HG03558 (cell line): ENCODE results near the gene CHAF1A.

Source experiments
- ATAC-seq: cut with Tn5 transposase; IDR thresholded peaks from one replicate; pipeline ENCODE4 v1.9.1; 2021; ENCODE audit warnings: moderate number of reproducible peaks; ENCODE audit not compliant: unreplicated experiment; ENCODE audit errors: extremely low read depth

The CHAF1A gene, protein sequence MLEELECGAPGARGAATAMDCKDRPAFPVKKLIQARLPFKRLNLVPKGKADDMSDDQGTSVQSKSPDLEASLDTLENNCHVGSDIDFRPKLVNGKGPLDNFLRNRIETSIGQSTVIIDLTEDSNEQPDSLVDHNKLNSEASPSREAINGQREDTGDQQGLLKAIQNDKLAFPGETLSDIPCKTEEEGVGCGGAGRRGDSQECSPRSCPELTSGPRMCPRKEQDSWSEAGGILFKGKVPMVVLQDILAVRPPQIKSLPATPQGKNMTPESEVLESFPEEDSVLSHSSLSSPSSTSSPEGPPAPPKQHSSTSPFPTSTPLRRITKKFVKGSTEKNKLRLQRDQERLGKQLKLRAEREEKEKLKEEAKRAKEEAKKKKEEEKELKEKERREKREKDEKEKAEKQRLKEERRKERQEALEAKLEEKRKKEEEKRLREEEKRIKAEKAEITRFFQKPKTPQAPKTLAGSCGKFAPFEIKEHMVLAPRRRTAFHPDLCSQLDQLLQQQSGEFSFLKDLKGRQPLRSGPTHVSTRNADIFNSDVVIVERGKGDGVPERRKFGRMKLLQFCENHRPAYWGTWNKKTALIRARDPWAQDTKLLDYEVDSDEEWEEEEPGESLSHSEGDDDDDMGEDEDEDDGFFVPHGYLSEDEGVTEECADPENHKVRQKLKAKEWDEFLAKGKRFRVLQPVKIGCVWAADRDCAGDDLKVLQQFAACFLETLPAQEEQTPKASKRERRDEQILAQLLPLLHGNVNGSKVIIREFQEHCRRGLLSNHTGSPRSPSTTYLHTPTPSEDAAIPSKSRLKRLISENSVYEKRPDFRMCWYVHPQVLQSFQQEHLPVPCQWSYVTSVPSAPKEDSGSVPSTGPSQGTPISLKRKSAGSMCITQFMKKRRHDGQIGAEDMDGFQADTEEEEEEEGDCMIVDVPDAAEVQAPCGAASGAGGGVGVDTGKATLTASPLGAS

DNA sequence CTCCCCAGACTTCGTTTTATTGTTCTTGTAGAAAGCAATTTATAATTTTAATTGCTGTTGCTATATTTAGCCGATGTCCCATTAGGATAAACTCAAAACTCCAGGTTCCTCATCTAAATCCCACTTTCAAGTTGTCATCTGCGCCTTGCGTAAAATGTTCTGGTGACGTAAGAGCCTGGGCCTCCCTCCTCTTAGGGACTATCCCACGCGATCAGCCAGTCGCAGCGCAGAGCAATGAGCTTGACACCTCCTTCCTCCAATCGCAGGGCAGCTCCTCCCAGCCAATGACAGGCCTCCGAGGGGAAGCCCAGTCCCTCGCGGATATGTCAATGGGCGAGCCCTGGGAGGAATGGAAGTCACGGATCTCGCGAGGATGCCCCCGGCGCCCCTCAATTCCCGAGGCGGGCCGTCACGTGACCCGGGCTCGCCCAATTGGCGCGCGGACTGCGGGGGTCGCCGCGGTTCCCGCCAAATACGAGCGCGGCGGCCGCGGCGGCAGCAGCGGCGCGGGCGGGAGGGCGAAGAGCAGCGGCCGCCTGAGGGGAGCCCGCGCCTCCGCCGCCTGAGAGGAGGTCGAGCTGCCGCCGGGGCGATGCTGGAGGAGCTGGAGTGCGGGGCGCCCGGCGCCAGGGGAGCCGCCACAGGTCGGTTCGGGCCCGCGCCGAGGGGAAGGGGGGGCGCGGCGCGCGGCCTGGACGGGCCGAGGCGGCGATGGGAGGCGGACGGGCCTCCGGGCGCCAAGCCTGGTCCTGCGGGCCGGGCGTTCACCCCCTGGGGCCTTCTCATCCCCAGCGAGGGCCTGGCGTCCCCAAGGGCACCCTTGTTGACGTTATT lies at the start of gene CHAF1A:
Gene CHAF1A, plus strand, starts transcription at position 470 of the 834 bp plus-strand sequence. Its CDS starts 123 bp downstream, at position 593.
- ATAC-seq = peak; percentile 64

DNA sequence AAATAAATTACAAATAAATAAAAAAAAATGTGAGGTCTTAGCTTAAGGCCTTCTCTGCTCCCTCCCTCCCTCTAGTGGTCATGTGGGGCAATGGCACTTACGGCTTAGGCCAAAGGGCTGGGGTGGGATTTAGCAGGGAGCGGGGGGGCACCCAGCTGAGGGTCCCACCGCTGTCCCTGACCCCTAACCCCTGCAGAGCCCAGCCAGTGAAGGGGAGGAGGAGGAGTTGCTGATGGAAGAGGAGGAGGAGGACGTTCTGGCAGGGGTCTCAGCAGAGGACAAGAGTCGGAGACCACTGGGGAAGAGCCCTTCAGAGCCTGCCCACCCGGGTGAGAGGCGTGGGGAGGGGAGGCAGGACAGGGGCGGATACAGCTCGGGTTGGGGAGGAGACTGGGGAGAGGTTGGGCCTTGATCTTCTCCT lies 49.7 kb upstream of the CHAF1A start:
- ATAC-seq = no peak

DNA sequence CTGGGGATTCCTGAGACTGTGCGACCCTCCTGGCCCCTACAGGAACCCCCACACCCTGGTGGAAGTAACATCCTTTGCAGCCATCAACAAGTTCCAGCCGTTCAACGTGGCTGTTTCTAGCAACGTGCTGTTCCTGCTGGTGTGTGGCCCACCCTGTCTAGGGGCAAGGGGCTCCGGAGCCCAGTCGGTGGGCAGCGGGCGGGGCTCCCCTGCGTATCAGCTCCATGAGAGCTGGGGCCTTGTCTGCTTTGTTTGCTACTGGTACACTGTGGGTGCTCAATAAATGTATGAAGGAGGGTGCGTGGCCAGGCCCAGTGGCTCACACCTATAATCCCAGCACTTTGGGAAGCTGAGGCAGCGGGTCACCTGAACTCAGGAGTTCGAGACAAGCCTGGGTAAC lies 48.2 kb upstream of the CHAF1A start:
- ATAC-seq = no peak

DNA sequence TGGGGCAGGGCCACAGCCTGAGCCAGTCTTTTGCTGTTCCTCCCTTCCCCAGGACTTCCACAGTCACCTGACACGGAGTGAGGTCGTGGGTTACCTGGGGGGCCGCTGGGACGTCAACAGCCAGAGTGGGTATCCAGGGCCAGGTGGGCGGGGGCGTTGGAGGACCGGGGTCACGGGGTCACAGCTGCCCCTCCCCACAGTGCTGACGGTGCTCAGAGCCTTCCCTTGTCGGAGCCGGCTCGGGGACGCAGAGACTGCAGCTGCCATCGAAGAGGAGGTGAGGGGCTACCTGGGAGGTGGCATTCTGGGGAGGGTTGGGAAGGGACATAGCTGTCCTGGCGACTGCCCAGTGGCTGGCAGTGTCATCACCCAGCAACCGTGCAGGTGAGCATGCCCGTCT lies 47.5 kb upstream of the CHAF1A start:
- no peak for ATAC-seq

DNA sequence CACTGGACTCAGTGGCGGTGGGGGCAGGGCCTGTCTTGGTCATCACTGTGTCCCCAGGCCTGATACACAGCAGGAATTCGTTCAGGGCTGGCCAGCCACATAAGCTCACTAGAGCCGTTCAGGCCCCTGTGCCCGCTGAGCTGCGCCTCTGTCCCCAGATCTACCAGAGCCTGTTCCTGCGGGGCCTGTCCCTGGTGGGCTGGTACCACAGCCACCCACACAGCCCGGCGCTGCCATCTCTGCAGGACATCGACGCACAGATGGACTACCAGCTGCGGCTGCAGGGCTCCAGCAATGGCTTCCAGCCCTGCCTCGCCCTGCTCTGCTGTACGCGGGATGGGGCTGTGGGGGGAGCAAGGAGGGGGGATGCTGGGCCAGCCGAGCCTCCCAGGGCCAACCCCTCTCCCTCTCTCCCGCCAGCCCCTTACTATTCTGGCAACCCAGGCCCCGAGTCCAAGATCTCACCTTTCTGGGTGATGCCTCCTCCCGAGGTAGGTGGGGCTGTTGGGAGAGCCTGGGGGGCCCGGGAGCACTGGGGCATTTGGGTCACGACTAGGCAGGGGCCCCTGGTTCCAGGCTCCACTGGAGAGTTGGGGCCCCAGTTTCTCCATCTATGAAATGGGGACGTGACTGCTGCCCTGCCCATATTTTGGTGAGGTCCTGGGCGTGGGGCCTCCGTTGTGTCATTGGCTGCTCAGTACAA lies 45.2 kb upstream of the CHAF1A start:
- ATAC-seq = no peak

DNA sequence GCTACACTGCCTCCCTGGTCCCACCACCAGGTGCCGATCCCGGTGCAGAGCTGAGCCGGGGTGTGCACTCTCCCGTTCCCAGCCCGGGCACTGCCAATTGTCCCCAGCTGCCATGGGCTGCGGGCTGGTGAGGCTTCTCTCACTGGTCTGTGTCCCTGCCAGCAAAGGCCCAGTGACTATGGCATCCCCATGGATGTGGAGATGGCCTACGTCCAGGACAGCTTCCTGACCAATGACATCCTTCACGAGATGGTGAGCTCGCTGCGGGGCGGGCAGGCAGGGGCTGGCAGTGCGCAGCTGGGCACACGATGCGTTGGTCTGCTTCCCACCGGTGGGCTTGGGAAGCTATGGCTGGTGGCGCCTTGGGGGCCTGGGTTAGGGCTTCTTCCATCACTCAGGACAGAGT lies 44.5 kb upstream of the CHAF1A start:
- no peak for ATAC-seq

DNA sequence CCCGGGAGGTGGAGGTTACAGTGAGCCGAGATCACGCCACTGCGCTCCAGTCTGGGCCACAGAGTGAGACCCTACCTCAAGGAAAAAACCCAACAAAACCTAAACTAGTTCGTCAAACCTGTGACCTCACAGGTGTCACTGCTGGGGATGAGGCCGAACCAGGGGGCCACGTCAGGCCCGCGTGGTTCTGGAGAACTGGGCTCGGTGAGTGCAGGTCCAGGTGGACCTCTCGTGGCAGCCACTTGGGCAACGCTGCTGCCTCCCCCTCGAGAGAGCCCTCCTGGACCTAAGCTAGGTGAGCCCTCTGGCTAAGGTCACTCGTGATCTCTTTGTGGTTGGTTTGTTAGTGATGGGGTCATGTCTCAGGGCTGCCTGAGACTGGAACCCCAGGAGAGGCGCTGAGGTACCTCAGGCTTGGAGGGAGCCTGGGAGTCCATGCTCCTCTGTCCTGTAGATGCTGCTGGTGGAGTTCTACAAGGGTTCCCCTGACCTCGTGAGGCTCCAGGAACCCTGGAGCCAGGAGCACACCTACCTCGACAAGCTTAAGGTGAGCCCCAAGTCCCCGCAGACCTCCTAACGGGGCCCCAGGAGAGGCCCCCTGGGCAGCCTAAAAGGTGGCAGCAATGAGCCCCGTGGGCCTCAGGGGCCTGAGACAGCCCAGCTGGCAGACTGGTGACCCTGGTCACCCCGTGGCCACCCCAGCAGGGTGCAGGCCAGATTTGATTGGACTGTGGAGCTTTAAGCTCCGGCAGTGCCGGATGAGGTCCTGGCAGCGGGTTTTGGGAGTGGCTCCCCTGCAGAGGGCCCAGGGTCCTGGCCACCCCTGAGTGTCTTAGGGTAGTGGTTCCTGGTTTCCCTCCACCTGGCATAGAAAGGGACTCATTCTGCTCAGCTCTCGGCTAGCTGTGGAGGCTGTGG lies 43.5 kb upstream of the CHAF1A start:
- no peak for ATAC-seq

DNA sequence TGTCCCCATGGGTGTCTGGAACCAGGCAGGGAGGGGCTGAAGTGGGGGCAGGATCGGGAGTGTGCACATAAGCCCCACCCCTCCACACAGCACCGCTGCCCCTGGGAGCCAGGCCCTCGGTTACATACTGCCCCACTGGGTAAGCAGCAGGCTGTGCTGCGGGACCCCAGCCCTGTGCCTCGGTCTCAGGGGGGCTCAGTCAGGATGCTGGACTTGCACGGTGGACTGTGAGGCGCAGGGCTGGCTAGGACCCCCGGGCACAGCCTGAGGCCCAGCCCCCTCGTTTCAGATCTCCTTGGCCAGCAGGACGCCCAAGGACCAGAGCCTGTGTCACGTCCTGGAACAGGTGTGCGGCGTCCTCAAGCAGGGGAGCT lies 42.8 kb upstream of the CHAF1A start:
- no peak for ATAC-seq

DNA sequence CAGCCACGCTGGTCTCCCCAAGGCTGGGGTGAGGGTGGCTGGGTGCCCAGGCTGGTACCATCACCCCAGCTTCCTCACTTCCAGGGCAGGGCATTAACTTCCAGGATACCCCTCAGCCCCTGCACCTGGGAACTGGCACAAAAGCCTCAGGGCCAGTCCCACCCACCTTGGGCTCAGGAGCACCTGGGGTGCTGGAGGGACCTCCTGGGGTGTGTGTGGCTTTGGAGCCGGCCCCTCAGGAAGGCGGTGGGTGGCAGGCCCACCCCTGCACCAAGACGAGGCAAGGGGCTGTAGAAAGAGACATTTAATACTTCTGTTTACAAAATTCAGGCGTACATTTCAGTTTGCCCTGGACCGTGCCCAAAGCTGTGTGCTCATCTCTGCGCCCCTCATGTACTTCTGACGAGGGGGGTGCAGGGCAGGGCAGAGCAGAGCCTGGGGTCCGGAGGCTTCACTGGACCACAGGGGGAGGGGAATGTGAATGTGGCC lies 42.3 kb upstream of the CHAF1A start:
- no peak for ATAC-seq

DNA sequence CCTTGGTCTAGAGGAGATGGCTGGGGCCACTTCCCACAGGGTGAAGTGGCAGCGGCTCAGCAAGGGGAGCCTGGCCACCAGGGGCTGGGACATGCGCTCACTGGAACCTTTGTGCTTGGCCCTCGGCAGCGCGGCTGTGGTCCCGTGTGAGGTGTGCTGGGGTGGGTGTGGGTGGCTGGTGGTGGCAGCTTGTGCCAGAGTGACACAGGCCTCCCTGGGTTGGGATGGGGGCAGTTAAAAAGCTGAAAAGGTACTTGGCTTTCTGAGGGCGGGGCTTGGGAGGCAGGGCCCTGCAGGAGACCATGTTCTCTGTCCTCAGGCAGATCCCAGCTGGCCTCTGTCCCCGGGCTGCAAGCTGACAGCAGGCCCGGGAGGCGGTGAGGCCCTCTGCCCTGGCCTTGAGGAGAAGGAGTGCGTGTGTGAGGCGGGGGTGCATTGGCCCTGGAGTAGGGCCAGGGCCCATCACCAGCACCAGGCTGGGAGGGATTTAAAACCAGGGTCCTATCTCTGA lies 41.7 kb upstream of the CHAF1A start:
- ATAC-seq = no peak

DNA sequence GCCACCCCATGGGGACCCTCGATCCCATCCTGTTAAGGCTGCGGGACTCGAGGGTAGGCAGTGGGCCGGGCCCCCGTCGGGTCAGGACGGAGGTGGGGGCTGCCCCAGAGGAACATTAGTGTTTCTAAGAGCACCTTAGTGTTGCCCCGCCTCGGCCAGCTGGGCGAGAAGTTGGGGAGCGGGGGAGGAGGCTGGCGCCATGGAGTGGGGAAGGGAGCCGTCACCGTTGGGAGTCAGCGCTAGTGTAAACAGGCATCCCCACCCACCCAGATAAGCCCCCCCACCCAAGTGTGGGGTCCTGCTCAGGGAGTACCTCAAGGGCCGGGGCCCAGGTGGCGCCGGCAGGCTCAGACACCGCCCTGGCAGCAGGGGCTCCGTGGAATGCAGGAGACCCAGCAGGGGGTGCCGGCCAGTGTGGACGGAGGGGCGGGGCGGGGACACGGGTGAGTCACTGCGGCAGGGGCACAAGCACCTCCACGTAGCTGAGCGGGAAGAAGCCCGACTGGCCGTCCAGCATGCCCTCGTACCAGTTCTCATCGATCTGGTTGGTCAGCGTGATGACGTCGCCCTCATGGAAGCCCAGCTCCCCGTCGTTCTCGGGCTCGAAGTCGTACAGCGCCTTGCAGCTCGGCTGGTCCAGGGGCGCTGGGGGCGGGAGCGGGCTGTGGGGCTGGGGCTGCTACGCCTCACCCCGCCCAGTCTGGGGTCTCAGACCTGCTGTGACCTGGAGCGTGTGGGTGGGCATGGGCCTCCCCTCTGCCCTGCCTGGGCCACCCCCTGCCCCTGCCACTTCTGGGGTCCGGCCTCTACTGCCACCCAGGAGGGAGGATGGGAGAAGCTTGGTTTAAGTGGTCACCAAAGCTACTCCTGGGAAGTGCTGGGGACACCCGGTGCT lies 41.0 kb upstream of the CHAF1A start:
- ATAC-seq = no peak

DNA sequence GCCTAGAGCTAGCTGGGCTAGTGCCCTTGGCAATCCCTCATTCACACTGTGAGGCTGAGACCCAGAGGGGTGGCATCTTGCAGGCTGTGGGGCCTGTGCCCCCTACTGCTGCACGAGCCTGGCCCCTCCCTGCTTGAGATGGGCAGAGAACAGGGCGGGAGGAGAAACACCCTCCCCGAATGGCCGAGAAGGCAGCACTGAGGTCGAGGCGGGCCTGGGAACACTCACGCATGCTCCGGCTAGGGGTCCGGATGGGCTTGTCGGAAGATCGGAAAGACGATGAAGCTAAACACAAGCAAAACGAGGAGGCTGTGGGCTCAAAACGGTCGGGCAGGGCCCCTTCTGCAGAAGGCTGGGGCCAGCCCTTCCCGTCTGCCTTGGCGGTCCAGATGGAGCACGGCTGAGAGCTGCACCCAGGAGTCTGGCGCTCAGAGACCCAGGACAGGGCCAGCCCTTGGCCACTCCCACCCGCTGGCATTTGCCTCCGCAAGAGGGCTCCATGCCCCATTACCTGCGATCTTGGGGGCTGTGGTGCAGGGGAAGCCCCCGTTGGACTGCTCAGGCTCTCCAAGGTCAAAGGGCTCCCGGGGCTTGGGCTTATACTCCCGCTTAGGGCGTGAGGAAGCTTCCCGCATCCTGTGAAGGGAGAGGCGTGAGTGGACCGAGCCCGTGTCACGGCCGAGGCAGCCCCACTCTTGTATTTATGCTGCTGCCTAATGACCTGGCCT lies 40.2 kb upstream of the CHAF1A start:
- ATAC-seq = no peak

DNA sequence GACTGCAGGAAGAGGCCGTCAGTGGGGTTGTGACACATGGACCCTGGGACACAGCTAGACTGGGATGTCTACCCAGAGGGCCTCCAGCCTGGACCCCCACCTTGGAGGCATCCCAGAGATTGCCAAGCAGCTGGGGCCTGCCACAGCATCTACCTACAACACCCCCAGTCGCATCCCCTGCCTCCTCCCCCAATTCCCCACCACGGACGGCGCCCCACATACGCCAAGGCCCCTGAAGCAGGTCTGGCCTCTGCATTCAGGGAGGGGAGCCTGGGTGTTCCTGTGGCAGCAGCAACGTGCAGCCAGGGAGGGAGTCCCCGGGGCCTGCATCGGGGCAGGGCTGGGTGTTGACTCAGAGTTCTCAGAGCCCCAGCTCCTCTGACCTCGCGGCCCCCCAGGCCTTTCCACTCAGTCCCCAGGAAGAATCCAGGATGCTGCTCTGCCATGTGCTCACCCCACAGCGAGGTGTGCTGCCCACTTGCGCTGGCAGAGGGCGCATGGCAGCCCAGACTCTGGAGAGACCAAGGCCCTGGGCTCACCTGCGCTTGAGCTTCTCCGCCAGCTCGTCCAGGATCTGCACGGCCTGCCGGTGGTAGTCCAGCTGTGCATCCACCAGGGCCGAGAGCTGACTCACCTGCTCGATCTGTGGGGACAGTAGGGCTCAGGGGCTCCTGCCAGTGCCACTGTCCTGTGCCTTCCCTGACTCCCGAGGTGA lies 39.5 kb upstream of the CHAF1A start:
- no peak for ATAC-seq

DNA sequence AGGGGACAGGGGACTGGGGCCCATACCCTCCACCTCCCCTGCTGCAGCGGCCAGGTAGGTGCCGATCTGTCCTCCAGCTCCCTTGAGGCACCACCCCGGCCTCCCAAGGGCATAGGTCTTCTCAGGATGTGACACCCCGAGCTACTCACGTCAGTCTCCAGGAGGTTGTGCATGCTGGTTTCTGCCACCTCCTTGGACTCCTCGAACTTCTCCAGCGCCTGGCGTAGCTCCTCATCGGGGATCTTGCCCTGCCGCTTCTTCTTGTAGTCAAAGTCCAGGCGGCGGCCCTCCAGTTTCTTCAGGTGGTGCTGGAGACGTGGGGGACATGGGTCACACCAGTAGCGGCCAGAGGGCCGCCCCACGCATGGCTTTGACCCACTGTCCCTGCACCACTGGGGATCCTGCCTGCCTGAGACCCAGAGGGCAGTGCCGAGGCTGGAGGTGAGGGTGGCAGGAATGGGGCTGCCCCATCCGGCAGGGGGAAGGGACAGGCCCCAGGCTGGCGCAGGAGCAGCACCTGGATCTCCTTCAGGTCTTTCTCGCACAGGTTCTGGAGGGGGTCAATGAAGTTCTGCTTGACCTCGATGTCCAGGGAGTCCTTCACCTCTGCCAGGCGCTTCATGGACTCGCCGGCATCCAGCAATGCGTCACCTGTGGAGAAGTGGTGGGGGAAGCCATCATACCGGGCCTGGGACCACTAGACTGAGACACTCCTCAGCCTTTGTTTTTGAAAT lies 38.7 kb upstream of the CHAF1A start:
- ATAC-seq = no peak

DNA sequence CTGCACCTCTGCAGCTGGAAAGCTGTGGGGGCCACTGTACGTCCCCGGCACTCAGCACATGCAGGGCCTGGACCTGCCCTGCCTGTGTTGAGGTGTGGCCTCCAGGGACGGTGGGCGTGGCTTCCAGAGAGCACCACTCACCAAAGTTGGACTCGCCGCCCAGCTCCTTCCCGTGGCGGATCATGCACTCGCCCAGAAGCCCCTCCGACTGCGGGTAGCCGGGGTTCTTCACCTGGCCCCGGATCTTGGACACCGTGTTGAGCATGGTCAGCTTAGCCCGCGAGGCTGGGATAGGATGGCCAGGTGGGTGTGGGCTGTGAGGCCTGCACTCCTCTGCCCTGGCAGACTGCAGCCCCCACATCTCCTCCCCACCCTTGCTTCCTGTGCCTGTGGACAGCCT lies 37.1 kb upstream of the CHAF1A start:
- ATAC-seq = no peak
